Measurements from ENCODE around the gene OR10K2. TPM values are rescaled to one million over a fixed set of nuclear protein-coding genes. Genes with fewer than 3 reads are reported as not detected.

Gene OR10K2
- total RNA-seq, 1 donor from 2014 or later = not detected

- Mint-ChIP-seq H3K4me1 (ENCODE audit: unreplicated experiment) (peaks cover 4% of the 10 kb centered on the region), H3K27me3 (ENCODE audit: unreplicated experiment) (no peaks in the 10 kb centered on the region), H3K27ac (ENCODE audit: unreplicated experiment) (no peak overlapping the region)
Observed at GRCh38 chr1:158417586-158417985, 8.5 kb downstream of the OR10K2 start.

GRCh38 chr1:158414651-158415345, 11.2 kb downstream of the OR10K2 start:
- no peaks in the 10 kb centered on the region for H3K9me3 Mint-ChIP-seq (ENCODE audit: unreplicated experiment)
- no peak for DNase-seq (ENCODE audit: low spot score)
- H3K27ac Mint-ChIP-seq (ENCODE audit: unreplicated experiment) = no peak overlapping the region
- peaks cover 4% of the 10 kb centered on the region for H3K4me1 Mint-ChIP-seq (ENCODE audit: unreplicated experiment)
- TF ChIP-seq CTCF (IDR thresholded peaks at IDR 0.05; ENCODE audit: unreplicated experiment) = no peak
- H3K27me3 Mint-ChIP-seq (ENCODE audit: unreplicated experiment) = no peaks in the 10 kb centered on the region
- H3K4me3 Mint-ChIP-seq (ENCODE audit: unreplicated experiment) = no peak overlapping the region
- no peaks in the 10 kb centered on the region for H3K36me3 Mint-ChIP-seq (ENCODE audit: low read depth, unreplicated experiment)

More at GRCh38 chr1:158417586-158417985, 8.5 kb downstream of the OR10K2 start:
- Mint-ChIP-seq H3K36me3 (ENCODE audit: low read depth, unreplicated experiment) (no peaks in the 10 kb centered on the region), H3K9me3 (ENCODE audit: unreplicated experiment) (no peaks in the 10 kb centered on the region), H3K4me3 (ENCODE audit: unreplicated experiment) (no peak overlapping the region)
- TF ChIP-seq CTCF (IDR thresholded peaks at IDR 0.05; ENCODE audit: unreplicated experiment) = no peak
- no peak for DNase-seq (ENCODE audit: low spot score)

- Mint-ChIP-seq H3K4me3 (ENCODE audit: unreplicated experiment) (no peak overlapping the region), H3K4me1 (ENCODE audit: unreplicated experiment) (no peaks in the 10 kb centered on the region), H3K36me3 (ENCODE audit: low read depth, unreplicated experiment) (no peaks in the 10 kb centered on the region), H3K27ac (ENCODE audit: unreplicated experiment) (no peak overlapping the region), H3K27me3 (ENCODE audit: unreplicated experiment) (no peaks in the 10 kb centered on the region), H3K9me3 (ENCODE audit: unreplicated experiment) (no peaks in the 10 kb centered on the region)
- TF ChIP-seq CTCF (IDR thresholded peaks at IDR 0.05; ENCODE audit: unreplicated experiment) = no peak
- DNase-seq (ENCODE audit: low spot score) = no peak
Observed at GRCh38 chr1:158407092-158407491, 18.9 kb downstream of the OR10K2 start.

GRCh38 chr1:158400871-158401270, 25.2 kb downstream of the OR10K2 start:
- no peak for DNase-seq (ENCODE audit: low spot score)
- no peaks in the 10 kb centered on the region for H3K36me3 Mint-ChIP-seq (ENCODE audit: low read depth, unreplicated experiment)
- no peak overlapping the region for H3K27ac Mint-ChIP-seq (ENCODE audit: unreplicated experiment)
- no peaks in the 10 kb centered on the region for H3K4me1 Mint-ChIP-seq (ENCODE audit: unreplicated experiment)
- H3K9me3 Mint-ChIP-seq (ENCODE audit: unreplicated experiment) = no peaks in the 10 kb centered on the region
- H3K4me3 Mint-ChIP-seq (ENCODE audit: unreplicated experiment) = no peak overlapping the region
- no peak for TF ChIP-seq CTCF (IDR thresholded peaks at IDR 0.05; ENCODE audit: unreplicated experiment)
- H3K27me3 Mint-ChIP-seq (ENCODE audit: unreplicated experiment) = no peaks in the 10 kb centered on the region

GRCh38 chr1:158398818-158399514, 27.1 kb downstream of the OR10K2 start, which contains the start of gene OR10T2:
TSS of gene OR10T2 (minus strand) at chr1:158399466. CDS start at chr1:158399466, 0 bp downstream.
- TF ChIP-seq CTCF (IDR thresholded peaks at IDR 0.05; ENCODE audit: unreplicated experiment) = no peak
- Mint-ChIP-seq H3K4me3 (ENCODE audit: unreplicated experiment) (no peak within 1 kb of the TSS), H3K27me3 (ENCODE audit: unreplicated experiment) (no peaks in the 10 kb centered on the region), H3K36me3 (ENCODE audit: low read depth, unreplicated experiment) (no peaks in the 10 kb centered on the region), H3K4me1 (ENCODE audit: unreplicated experiment) (no peaks in the 10 kb centered on the region), H3K9me3 (ENCODE audit: unreplicated experiment) (no peaks in the 10 kb centered on the region), H3K27ac (ENCODE audit: unreplicated experiment) (no peak within 1 kb of the TSS)
- DNase-seq (ENCODE audit: low spot score) = no peak
